ENCODE measurements around the gene TMEM94.
"Not testable (repeated sequence)": the region's sequence is repeated elsewhere in the genome, so short reads cannot be mapped to it uniquely, and the experiment has no call there.

GRCh38 chr17:75434433-75434832 lies 22.0 kb upstream of the TMEM94 start:
- TF ChIP-seq MAZ (IDR thresholded peaks at IDR 0.05; ENCODE audit: borderline replicate concordance, low read depth, low read length); HDAC2 (IDR thresholded peaks at IDR 0.05); CTCF (IDR thresholded peaks at IDR 0.05); RCOR1 (IDR thresholded peaks at IDR 0.05; ENCODE audit: low read depth, low read length): not testable (repeated sequence)

Measured in A549 (cell line).